HL-60 (cell line): ENCODE results near the gene DPEP1.
"Not testable (repeated sequence)": the region's sequence is repeated elsewhere in the genome, so short reads cannot be mapped to it uniquely, and the experiment has no call there.

Source experiments
- DNase-seq, 2 experiments: peaks; one replicate each; pipeline ENCODE4 v3.0.0-alpha.2; 2010 to 2020; ENCODE audit warnings: low read depth in 1 of 2, low spot score in 1 of 2
- H3K27ac ChIP-seq: fragments of 250-450 bp; sonication (Bioruptor Pico); replicated peaks from 2 replicates; pipeline ENCODE4 v1.5.1; 2020; ENCODE audit warnings: mild to moderate bottlenecking, moderate library complexity
- H3K27me3 ChIP-seq: fragments of 250-450 bp; sonication (Bioruptor Pico); 2 replicates; pipeline ENCODE4 v1.5.1; 2021; ENCODE audit warnings: mild to moderate bottlenecking, moderate library complexity; ENCODE audit not compliant: insufficient read depth, poor library complexity, severe bottlenecking
- H3K4me3 ChIP-seq: replicated peaks from 2 replicates; pipeline ENCODE4 v1.5.1; 2011; ENCODE audit warnings: mild to moderate bottlenecking, control low read depth, low read length; ENCODE audit not compliant: insufficient read depth
- CTCF ChIP-seq: IDR thresholded peaks from one replicate; pipeline ENCODE4 v1.5.1; 2011; ENCODE audit warnings: low read length, control low read depth, inconsistent platforms; ENCODE audit not compliant: insufficient read depth
- GABPA ChIP-seq: IDR thresholded peaks from 2 replicates; pipeline ENCODE4 v1.6.1; 2012; ENCODE audit warnings: low read depth
- POLR2AphosphoS5 ChIP-seq: IDR thresholded peaks from 2 replicates; pipeline ENCODE4 v1.6.1; 2012; ENCODE audit warnings: low read depth
- SPI1 ChIP-seq: IDR thresholded peaks from 2 replicates; pipeline ENCODE4 v1.6.1; 2012; ENCODE audit warnings: low read depth, mild to moderate bottlenecking, borderline replicate concordance
- TF ChIP-seq, protein P1 (sequence below): IDR thresholded peaks from 2 replicates; pipeline ENCODE4 v1.6.1; 2012; ENCODE audit warnings: low read depth; ENCODE audit not compliant: insufficient replicate concordance

DPEP1 gene

GRCh38 chr16:89567656-89568594 lies 45.5 kb upstream of the DPEP1 start:
- no peak for DNase-seq
- no peaks in the 10 kb centered on the region for H3K27me3 ChIP-seq
- no peak overlapping the region for H3K27ac ChIP-seq
- H3K4me3 ChIP-seq, result no peak overlapping the region
- TF ChIP-seq GABPA, result no peak
- TF ChIP-seq SPI1, result no peak
- no peak for TF ChIP-seq CTCF
- no peak for TF ChIP-seq POLR2AphosphoS5
- TF ChIP-seq, protein P1, sequence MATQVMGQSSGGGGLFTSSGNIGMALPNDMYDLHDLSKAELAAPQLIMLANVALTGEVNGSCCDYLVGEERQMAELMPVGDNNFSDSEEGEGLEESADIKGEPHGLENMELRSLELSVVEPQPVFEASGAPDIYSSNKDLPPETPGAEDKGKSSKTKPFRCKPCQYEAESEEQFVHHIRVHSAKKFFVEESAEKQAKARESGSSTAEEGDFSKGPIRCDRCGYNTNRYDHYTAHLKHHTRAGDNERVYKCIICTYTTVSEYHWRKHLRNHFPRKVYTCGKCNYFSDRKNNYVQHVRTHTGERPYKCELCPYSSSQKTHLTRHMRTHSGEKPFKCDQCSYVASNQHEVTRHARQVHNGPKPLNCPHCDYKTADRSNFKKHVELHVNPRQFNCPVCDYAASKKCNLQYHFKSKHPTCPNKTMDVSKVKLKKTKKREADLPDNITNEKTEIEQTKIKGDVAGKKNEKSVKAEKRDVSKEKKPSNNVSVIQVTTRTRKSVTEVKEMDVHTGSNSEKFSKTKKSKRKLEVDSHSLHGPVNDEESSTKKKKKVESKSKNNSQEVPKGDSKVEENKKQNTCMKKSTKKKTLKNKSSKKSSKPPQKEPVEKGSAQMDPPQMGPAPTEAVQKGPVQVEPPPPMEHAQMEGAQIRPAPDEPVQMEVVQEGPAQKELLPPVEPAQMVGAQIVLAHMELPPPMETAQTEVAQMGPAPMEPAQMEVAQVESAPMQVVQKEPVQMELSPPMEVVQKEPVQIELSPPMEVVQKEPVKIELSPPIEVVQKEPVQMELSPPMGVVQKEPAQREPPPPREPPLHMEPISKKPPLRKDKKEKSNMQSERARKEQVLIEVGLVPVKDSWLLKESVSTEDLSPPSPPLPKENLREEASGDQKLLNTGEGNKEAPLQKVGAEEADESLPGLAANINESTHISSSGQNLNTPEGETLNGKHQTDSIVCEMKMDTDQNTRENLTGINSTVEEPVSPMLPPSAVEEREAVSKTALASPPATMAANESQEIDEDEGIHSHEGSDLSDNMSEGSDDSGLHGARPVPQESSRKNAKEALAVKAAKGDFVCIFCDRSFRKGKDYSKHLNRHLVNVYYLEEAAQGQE, result no peak

DNA sequence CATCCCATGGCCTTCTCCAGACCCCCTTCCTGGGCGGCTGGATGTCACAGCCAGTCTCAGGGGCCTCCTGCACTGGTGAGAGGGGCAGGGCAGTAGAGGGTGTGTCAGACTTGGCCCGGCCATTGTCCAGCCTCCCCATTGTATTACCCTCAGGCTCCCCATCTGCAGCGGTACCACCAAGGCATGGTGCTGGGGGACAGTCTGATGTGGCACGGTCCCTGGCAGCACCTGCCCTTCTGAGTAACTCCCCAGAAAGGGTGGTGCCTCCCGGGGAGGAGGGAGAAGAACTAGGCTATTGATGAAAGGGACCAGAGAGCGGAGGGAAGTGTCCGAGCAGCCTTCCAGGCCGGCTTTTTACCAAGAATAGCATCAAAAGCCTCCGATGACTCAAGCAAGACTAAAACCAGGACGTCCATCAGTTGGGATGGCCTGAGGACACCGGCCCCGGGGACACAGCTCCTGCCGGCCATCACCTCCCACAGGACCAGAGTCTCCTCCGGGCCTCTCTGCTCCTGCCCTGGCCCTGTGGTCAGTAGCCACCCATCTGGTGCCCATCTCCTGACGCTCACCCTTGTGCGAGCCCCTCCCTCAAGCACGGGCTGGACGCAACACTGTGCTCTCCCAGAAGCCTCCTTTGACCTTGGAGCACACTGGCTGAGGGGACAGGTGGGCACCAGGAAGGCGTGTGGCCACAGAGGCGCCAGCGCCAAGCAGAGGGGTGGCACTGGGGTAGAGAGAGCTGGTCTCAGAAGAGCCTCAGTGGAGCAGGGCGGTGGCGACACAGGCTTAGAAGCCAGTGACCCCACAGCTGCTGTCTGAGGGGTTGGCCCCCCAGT lies 43.7 kb upstream of the DPEP1 start:
- H3K27me3 ChIP-seq, result no peaks in the 10 kb centered on the region
- TF ChIP-seq GABPA (no peak), CTCF (no peak), SPI1 (no peak), POLR2AphosphoS5 (no peak)
- TF ChIP-seq, protein P1, result no peak

DNA sequence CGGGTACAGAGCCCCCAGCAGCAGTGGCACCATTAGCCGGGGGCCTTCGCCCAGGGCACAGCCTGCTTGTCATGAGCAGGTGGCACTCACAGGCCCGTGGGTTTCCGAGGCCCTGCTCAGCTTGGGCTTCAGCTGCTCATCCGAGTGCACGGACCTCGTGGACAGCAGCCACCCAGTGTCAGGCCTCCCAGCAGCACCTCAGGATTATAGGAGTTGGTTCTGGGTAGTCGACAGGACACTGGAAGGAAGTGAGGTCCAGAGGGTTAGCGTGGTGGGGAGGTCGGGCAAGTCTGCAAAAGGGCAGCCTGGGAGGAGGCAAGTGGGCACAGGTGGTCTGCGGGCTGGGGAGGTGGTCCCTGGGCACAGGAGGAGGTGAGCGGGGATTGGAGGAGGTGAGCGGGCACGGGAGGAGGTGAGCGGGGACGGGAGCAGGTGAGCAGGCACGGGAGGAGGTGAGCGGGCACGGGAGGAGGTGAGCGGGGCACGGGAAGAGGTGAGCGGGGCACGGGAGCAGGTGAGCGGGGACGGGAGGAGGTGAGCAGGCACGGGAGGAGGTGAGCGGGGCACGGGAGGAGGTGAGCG lies 43.0 kb upstream of the DPEP1 start:
- H3K4me3 ChIP-seq, result no peak overlapping the region
- no peaks in the 10 kb centered on the region for H3K27me3 ChIP-seq
- TF ChIP-seq SPI1, result no peak
- no peak overlapping the region for H3K27ac ChIP-seq
- DNase-seq, result no peak

More for the DNA sequence above, 43.7 kb upstream of the DPEP1 start:
- Histone ChIP-seq H3K27ac (no peak overlapping the region), H3K4me3 (no peak overlapping the region)
- DNase-seq, result no peak

DNA sequence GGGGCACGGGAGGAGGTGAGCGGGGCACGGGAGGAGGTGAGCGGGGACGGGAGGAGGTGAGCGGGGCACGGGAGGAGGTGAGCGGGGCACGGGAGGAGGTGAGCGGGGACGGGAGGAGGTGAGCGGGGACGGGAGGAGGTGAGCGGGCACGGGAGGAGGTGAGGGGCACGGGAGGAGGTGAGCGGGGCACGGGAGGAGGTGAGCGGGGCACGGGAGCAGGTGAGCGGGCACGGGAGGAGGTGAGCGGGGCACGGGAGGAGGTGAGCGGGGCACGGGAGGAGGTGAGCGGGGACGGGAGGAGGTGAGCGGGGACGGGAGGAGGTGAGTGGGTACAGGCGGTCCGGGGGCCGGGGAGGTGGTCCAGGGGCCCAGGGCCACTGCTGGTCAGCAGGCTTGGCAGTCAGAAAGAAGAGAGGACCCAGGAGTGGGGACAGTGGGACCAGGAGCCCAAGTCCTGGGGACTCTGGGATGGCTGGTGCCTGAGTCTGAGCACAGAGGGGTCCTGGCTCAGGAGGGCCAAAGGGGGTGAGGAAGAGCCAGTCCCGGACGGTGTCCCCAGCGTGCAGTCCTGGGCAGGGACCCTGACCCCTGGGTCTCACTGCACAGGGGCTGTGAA lies 42.4 kb upstream of the DPEP1 start:
- not testable (repeated sequence) for DNase-seq, H3K27ac ChIP-seq, H3K27me3 ChIP-seq, H3K4me3 ChIP-seq
